HG02840 (cell line): ENCODE data around the gene ERBB2.
"Not testable (repeated sequence)": the region's sequence is repeated elsewhere in the genome, so short reads cannot be mapped to it uniquely, and the experiment has no call there.

Experiments used
- ATAC-seq: cut with Tn5 transposase; IDR thresholded peaks from one replicate; pipeline ENCODE4 v1.9.1; 2021; ENCODE audit warnings: mild to moderate bottlenecking, moderate library complexity, moderate number of reproducible peaks; ENCODE audit not compliant: unreplicated experiment, low FRiP score

The ERBB2 gene

DNA sequence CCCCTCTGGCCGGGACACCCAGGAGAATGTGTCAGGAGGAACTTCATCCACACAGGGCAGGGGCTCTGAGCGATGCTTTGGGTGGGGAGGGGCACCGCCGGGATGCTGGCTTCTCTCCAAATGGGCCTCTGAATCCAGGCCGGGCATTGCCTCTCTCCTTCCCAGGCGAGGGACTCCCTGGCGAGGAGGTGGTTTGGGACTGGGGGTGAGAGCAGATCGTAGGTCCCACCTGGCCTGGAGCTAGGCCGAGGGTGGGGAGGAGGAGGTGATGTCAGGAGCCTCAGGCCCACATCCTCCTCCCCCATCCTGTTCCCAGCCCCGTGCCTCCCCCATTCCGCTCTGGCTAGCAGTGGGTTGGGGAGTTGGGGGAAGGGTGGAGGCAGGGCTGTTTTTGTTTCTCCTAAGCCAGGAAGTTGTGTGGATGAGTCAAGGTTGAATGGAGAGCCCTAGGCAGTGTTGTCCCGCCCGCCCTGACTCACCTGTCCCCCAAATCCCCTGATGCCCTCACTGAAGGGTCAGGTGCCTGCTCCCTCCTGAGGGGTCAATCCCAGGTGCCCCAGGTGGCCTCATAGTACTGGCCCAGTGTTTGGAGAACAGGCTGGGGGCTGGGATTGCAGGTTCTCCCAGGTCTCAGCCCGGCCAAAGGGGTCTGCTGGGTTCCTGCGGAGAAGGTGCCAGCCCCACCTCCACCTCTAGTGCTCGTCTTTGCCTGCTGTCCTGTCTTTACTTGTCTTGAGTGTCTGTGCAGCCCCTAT is 40.7 kb downstream of the ERBB2 start:
- no peak for ATAC-seq

DNA sequence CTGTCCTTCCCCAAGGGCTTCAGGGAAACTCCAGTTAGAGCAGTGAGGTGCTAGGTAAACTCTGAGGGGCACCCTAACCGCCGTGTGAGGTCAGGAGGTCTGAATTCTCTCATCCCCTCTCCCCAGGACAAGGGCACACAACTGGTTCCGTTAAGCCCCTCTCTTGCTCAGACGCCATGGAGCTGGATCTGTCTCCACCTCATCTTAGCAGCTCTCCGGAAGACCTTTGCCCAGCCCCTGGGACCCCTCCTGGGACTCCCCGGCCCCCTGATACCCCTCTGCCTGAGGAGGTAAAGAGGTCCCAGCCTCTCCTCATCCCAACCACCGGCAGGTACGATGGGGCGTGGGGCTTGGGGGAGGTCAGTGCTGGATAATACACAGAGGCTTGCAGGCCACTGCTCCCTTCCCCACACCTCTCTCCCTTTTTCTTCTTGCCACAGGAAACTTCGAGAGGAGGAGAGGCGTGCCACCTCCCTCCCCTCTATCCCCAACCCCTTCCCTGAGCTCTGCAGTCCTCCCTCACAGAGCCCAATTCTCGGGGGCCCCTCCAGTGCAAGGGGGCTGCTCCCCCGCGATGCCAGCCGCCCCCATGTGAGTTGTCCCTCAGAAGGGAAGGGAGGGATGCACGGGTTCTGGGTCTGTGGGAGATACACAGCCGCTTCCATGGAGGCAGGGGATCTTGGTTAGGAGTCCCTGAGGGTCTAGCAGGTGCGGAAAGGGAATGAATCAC is 42.4 kb downstream of the ERBB2 start:
- no peak for ATAC-seq

DNA sequence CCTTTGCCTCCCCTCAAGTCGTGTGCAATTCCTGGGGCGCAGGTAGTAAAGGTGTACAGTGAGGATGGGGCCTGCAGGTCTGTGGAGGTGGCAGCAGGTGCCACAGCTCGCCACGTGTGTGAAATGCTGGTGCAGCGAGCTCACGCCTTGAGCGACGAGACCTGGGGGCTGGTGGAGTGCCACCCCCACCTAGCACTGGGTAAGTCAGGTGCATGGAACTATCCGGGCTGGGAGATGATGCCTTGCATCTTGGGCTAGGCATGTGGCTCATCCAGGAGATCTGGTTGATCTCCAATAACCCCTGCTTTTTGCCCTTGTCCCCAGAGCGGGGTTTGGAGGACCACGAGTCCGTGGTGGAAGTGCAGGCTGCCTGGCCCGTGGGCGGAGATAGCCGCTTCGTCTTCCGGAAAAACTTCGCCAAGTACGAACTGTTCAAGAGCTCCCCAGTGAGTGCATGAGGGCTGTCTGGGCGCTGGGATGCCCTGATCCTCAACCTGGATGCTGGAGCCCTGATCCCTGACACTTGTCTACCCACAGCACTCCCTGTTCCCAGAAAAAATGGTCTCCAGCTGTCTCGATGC is 43.1 kb downstream of the ERBB2 start:
- no peak for ATAC-seq

DNA sequence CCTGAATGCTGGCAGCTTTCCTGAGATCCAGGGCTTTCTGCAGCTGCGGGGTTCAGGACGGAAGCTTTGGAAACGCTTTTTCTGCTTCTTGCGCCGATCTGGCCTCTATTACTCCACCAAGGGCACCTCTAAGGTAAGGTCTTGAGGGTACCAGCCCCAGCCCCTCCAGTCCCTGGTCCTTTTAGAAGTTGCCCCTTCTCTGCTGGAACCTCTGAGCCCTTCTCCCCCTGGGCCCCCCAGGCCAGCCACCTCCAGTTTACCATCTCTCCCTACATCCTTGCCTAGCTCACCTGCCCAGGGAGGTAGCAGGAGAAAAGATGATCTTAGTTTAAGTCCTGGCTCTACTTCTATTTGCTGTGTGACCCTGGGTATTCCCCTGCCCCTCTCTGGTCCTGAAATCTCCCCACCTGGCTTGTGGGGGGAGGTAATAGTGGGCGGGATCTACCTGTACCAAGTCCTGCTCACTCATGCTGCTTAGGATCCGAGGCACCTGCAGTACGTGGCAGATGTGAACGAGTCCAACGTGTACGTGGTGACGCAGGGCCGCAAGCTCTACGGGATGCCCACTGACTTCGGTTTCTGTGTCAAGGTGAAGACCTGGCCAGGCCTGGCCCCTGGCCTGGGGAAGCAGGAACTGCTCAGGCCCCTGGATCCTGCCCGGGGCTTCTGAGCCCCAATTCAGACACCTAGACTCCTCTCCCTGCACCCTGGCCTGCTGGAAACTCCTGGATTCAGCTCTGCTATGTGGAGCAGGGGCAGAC is 44.4 kb downstream of the ERBB2 start:
- no peak for ATAC-seq

DNA sequence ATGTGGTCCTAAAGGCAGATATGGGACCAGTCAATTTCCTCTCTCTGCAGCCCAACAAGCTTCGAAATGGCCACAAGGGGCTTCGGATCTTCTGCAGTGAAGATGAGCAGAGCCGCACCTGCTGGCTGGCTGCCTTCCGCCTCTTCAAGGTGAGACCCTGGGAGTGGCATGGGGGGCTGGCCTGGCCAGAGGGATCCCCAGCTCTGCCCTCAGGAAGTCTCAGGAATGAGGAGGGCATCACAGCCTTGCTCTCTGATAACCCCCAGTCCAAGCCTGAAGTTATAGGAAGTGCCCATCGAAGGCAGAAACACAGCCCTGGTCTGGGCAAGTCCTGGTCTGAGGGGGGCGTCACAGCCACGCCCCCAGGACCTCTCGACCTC is 45.0 kb downstream of the ERBB2 start:
- no peak for ATAC-seq

DNA sequence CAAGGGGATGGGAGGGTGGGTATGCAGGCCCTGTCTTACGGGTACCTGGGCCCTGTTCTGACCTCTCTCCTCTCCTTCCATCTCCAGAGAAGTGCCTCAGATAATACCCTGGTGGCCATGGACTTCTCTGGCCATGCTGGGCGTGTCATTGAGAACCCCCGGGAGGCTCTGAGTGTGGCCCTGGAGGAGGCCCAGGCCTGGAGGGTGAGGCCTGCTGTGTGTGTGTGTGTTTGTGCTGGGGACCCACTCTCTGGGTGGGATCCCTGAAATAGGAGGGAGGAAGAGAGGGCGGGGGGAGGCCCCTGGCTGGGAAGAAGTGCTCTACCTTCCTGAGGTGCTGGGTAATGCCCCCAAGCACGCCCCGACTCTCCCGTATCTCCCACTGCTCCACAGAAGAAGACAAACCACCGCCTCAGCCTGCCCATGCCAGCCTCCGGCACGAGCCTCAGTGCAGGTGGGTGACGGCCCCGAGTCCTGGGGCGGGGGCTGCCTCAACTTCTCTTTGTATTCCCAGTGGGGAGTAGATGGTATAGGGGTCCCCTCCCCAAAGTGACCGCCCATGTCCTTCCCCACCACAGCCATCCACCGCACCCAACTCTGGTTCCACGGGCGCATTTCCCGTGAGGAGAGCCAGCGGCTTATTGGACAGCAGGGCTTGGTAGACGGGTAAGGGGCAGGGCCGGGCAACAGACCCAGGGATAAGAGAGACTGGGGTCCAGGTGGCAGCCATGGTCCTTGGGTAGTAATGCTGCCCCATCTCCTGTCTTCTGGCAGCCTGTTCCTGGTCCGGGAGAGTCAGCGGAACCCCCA is 45.7 kb downstream of the ERBB2 start:
- no peak for ATAC-seq

DNA sequence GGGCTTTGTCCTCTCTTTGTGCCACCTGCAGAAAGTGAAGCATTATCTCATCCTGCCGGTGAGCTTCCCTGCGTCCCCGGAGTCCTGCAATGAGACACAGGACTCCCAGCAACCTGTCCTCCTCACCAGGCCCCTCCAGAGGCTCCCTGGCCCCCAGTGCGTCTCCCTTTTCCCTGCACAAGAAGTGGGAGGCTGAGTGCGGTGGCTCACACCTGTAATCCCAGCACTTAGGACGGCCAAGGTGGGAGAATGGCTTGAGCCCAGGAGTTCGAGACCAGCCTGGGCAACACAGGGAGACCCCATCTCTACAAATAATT is 46.2 kb downstream of the ERBB2 start:
- no peak for ATAC-seq

DNA sequence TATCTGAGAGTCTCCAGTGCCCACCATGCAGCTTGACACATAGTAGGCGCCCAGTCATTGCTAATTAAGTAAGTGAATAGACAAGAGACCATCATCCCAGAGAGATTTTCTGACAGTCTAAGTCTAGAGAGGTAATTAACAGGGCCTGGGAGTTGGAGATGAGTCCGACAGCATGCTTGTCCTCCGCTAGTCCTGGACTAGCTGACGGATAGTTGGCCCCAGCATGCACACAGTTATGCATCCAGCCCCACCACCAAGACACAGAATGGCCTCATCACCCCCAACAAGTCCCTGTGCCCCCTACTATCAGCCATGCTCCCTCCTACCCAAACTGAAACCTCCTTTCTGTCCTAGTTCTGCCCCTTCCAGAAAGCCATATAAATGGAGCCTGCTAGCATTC is 47.9 kb downstream of the ERBB2 start:
- ATAC-seq = no peak

DNA sequence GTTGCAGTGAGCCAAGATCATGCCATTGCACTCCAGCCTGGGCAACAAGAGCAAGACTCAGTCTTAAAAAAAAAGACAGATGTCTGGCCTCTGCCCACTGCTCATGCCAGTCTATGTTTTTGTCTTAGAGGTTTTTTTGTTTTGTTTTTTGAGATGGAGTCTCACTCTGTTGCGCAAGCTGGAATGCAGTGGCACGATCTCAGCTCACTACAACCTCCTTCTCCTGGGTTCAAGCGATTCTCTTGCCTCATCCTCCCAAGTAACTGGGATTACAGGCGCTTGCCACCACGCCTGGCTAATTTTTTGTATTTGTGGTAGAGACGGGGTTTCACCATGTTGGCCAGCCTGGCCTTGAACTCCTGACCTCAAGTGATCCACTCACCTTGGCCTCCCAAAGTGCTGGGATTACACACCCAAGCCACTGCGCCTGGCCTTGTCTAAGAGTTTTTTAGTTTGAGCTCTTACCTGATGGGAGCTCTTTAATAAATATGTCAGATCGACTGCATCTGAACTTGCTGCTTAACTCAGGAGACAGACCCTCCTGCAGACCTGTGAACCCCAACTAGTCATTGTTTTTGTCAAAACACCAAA is 48.7 kb downstream of the ERBB2 start:
- not testable (repeated sequence) for ATAC-seq

DNA sequence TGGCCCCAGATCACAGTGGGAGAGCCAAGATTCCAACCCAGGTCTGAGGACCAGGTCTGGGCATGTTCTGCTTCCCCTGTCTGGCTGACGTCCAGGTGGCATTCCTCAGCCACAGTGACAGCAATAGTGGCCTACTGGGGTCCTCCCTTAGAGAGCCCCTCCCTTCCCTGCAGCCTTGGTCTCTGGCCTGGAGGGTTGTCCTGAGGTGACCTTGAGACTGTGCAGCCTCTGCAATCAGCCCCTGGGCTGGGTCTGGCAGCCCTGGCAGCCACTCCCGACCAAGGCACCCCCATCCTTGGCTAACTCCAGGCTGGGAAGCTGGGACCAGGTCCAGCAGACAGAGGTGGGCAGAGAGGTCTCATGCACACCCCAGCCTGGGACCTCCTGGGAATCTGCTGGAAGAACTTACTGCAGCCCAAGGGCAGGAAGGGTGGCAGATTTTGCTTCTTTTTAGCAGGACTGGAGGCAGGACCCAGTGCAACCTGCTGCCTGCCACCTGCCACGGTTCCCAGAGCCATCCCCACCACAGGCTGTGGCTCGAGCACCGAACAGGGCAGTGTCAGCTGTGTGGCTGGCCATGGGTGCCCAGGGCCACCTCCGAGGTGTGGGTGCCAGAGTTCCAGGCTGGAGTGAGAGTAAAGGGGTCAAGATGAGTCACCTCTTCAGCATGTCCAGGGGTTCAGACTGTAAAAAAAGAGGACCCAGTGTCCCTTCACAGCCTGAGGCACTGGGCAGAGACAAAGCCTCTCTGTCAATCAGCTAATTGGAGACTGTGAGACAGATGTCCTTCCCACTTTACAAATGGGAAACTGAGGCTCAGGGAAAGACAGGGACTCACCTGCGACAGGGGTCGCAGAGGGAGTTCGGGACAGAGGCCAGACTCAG is 50.5 kb downstream of the ERBB2 start:
- ATAC-seq = no peak

DNA sequence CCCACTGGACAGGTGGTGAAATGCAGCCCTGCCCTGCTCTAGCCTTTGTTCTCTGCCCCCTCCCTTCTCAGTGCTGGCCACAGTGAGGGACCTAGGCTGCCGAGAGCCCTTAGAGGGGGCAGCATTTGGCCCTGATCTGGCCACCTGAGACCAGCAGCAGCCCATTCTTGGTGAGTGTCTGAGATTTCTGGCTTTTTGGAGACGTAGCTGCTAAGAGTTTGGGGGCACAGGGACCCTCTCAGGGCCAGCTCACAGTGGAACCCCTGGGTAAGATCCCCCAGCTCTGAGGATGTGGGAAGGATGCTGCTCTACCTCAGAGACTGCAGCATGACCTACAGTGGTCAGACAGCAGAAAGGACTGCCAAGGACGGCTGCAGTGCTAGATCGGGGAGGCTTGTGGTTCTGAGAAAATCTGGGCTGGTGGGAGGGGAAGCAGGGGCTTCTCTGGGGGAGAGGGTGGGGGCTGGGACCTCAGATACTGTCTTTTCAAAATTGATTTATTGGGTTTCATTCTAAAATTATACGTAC is 51.2 kb downstream of the ERBB2 start:
- ATAC-seq = no peak

DNA sequence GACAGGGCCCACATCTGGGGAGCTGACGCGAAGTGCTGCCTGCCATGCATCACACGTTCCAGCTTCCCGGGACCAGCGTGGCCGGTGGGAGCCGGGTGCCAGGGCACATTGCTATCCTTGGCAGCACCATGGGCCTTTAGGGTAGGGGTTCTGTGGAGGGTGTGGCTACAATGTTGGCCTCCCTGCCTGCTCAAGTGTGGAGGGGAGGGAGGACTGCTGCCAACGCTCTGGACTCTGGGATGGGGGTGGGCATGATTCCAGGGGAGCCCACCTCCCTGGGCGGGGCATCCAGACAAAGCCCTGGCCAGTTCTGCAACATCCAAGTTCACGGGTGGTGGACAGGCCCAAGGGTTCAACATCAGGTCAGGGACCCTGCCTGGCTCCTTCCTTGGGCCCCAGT is 51.8 kb downstream of the ERBB2 start:
- ATAC-seq = no peak

DNA sequence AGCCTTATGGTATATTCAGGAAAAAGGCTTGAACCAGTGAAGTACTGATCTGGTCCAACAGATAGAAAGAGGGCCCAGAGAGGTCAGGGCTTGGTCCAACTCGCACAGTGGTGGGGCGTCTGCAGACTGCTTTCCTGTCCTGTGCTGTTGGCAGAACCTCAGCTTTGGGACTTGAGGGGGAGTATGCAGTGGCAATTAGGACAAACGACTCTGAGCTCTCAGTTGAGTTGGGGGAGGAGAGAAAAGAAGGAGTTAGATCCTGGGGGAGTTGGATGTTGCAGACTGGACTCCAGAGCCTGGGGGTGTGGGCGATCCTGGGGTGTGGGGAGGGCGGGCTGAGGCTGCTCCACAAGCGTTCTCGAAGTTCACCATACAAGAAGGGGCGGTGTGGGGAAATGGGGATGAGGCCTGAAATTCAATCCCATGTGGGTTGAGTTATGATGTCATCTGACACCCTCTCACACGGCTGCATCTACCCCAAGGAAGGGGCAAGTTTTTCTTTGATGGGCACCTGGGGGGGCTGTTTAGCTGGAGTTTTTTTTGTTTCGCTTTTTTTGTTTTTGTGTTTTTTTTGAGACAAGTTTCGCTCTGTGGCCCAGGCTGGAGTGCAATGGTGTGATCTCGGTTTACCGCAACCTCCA is 52.5 kb downstream of the ERBB2 start:
- ATAC-seq = no peak

DNA sequence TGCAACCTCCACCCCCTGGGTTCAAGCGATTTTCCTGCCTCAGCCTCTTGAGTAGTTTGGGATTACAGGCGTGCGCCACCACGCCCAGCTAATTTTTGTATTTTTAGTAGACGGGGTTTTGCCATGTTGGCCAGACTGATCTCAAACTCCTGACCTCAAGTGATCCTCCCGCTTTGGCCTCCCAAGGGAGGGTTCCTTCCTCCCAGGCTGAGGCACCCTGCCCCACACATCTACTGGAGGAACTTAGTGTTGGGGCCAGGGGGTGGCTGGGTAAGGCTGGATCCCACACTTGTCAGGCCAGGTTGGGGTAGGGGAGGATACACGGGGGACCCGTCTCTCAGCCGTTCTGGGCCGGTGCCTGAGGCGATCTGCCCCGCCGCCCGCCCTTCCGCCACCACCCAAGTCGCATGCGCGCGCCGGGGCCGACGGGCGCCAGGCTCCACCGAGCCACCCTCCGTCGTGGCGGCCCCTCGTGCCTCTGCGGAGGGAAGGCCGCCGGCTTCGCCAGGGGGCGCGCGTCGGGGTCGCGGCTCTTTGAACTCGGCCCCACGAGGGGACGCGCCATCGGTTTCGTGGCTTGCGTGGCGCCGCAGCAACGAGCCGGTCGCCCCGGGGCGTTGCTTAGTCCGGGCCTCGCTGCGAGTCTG is 53.8 kb downstream of the ERBB2 start:
- ATAC-seq = peak; percentile 28

DNA sequence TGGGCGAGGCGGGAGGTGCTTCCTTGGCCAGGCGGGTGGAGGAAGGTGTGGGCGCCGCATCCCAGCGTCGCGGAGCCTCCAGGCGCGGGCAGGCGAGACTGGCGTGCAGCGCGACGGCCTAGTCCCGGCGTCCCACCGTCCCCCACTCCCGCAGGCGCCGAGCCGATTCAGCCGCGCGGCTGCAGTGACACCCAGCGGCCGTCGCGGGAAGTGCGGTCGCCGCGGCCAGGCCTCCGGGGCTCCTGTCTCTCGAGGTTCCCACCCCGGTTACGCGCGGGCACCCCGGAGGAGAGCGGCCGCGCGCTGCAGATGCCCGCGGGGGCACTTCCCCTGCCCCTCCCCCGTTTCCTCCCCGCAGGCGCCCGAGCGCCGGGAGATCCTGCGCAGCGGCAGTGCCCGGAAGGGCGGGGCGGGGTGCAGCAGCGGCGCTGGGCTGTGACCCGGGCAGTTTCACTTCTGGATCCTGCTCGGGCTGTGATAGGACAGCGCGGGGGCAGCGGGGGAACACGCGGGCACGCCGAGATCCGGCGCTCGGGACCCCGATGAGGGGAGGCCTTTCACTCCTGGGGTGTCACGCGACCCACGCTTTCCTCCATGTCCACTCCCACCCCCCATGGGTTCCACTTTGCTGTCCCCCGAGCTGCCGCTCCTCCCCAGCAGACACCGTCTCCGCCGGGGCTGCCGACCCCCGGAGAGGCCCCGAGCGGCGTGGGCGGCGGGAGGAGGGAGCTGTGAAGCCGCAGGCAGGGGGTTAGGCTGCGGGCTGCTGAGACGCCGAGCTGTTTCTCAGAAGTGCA is 54.5 kb downstream of the ERBB2 start:
- peak; percentile 63 for ATAC-seq

DNA sequence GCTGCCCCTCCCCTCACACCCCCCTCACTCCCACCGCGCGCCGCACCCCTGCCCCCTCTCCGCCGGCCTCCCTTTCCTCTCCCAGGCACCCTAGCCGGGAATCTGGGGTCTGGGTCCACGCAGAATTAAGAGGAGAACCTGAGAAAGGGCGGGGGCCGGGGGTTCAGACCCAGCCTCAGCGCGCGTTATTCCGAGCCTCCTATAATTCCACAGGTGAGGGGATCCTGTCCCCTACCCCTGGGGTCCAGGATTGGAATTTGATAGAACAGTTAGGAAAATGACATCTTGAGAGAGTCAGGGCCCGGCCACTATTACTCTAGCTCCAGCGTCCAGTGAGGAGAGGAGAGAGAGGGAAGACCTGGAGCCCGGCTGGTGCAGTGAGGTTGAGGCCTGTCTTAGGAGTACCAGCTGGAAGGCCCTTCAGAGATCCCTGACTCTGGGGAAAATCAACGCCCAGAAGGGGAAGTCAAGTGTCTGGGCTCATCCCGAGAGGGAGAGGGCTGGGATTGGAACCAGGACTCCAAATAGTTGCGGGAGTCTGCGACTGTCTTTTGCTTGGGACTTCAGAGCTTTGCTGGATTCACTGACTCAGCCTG is 55.2 kb downstream of the ERBB2 start:
- ATAC-seq = no peak
